Measurements from ENCODE around the gene LRRC38.

The LRRC38 gene

GRCh38 chr1:13516606-13517005 is 2.8 kb upstream of the LRRC38 start:
- DNase-seq = no peak

- no peak for DNase-seq
Observed at GRCh38 chr1:13514821-13515220, 1.0 kb upstream of the LRRC38 start.

- no peak for DNase-seq
Observed at GRCh38 chr1:13513063-13513894, 524 bp downstream of the LRRC38 start.

GRCh38 chr1:13512472-13512871 is 1.3 kb downstream of the LRRC38 start:
- DNase-seq = no peak

GRCh38 chr1:13510499-13510898 is 3.3 kb downstream of the LRRC38 start:
- no peak for DNase-seq

GRCh38 chr1:13507075-13507474 is 6.7 kb downstream of the LRRC38 start:
- no peak for DNase-seq

GRCh38 chr1:13505020-13505419 is 8.8 kb downstream of the LRRC38 start:
- no peak for DNase-seq

GRCh38 chr1:13500806-13501205 is 13.0 kb downstream of the LRRC38 start:
- DNase-seq = no peak

- DNase-seq = no peak
Observed at GRCh38 chr1:13499422-13499821, 14.4 kb downstream of the LRRC38 start.

GRCh38 chr1:13498553-13498952 is 15.2 kb downstream of the LRRC38 start:
- no peak for DNase-seq

- DNase-seq = no peak
Observed at GRCh38 chr1:13495186-13495585, 18.6 kb downstream of the LRRC38 start.

GRCh38 chr1:13494712-13495111 is 19.1 kb downstream of the LRRC38 start:
- no peak for DNase-seq

- no peak for DNase-seq
Observed at GRCh38 chr1:13494025-13494424, 19.8 kb downstream of the LRRC38 start.

GRCh38 chr1:13492711-13493110 is 21.1 kb downstream of the LRRC38 start:
- no peak for DNase-seq

- DNase-seq = no peak
Observed at GRCh38 chr1:13487957-13488356, 25.8 kb downstream of the LRRC38 start.

GRCh38 chr1:13487143-13487868 is 26.5 kb downstream of the LRRC38 start:
- DNase-seq = no peak

- no peak for DNase-seq
Observed at GRCh38 chr1:13483946-13484345, 29.9 kb downstream of the LRRC38 start.

GRCh38 chr1:13482600-13482999 is 31.2 kb downstream of the LRRC38 start:
- no peak for DNase-seq

GRCh38 chr1:13479171-13479856 is 34.5 kb downstream of the LRRC38 start:
- no peak for DNase-seq

GRCh38 chr1:13478692-13479091 is 35.1 kb downstream of the LRRC38 start:
- no peak for DNase-seq

GRCh38 chr1:13469343-13469742 is 44.5 kb downstream of the LRRC38 start:
- DNase-seq = no peak

GRCh38 chr1:13465515-13465914 is 48.3 kb downstream of the LRRC38 start:
- no peak for DNase-seq

- no peak for DNase-seq
Observed at GRCh38 chr1:13462682-13463081, 51.1 kb downstream of the LRRC38 start.

GRCh38 chr1:13461977-13462376 is 51.8 kb downstream of the LRRC38 start:
- DNase-seq = no peak
